ENCODE measurements around the gene ERI3.

Gene ERI3

GRCh38 chr1:44323947-44324346, 31.1 kb downstream of the ERI3 start:
- in situ Hi-C loops (cut with HindIII; ENCODE audit: low pct_unique_long_range_greater_than_20kb, low sequenced_read_pairs), result no loop called here
- DNase-seq (ENCODE audit: low read depth in 1 of 2, low spot score in 1 of 2), result no peak

DNA sequence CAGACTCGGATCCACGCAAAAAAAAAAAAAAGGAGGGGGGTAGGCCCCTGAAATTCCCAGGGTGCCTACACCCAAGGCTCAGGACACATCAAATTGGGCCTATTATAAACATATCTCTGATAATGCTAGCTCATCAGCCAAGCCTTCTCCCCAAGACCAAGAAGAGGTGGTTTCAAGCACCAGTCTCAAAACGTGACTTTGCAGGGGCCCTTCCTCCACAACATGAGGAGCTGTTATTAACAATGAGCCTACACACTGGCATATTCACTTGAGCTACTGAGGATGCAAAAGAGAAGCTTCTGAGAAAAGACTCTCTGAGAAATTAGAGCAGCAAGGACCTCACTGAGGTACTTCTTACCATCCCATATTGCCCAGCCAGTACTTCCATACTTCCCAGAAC, 32.7 kb downstream of the ERI3 start:
- no peak for TF ChIP-seq JUND (IDR thresholded peaks at IDR 0.05; ENCODE audit: low read depth)
- in situ Hi-C loops (cut with HindIII; ENCODE audit: low pct_unique_long_range_greater_than_20kb, low sequenced_read_pairs), result no loop called here
- DNase-seq (ENCODE audit: low read depth in 1 of 2, low spot score in 1 of 2), result no peak

More at GRCh38 chr1:44323947-44324346, 31.1 kb downstream of the ERI3 start:
- TF ChIP-seq JUND (IDR thresholded peaks at IDR 0.05; ENCODE audit: low read depth), result no peak

DNA sequence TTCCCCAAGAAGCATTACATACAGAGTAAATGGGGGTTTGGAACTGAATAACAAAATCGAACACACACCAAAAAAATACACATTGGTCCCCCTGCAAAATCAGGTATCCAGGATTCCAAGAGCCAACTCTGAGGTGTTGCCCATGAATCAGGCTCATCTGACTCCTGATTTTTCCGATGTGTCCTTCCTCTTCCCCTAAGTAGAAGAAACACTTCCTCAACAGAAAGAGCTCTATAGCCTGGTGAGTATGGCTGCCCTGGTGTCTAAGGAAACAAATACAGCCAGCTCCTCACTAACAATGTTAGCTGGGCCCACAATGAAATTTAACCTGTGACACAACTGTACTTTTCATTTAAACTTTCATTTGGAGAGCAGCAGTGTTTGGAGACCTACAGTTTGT, 33.6 kb downstream of the ERI3 start:
- in situ Hi-C loops (cut with HindIII; ENCODE audit: low pct_unique_long_range_greater_than_20kb, low sequenced_read_pairs), result no loop called here
- DNase-seq (ENCODE audit: low read depth in 1 of 2, low spot score in 1 of 2), result no peak
- no peak for TF ChIP-seq JUND (IDR thresholded peaks at IDR 0.05; ENCODE audit: low read depth)

GRCh38 chr1:44318097-44319088, 36.7 kb downstream of the ERI3 start:
- DNase-seq (ENCODE audit: low read depth in 1 of 2, low spot score in 1 of 2), result peak; percentile 22 to 42
- in situ Hi-C loops (cut with HindIII; ENCODE audit: low pct_unique_long_range_greater_than_20kb, low sequenced_read_pairs), result no loop called here
- TF ChIP-seq JUND (IDR thresholded peaks at IDR 0.05; ENCODE audit: low read depth), result no peak

GRCh38 chr1:44316231-44316759, 38.8 kb downstream of the ERI3 start:
- in situ Hi-C loops (cut with HindIII; ENCODE audit: low pct_unique_long_range_greater_than_20kb, low sequenced_read_pairs), result no loop called here
- DNase-seq (ENCODE audit: low read depth in 1 of 2, low spot score in 1 of 2), result no peak
- no peak for TF ChIP-seq JUND (IDR thresholded peaks at IDR 0.05; ENCODE audit: low read depth)

- TF ChIP-seq JUND (IDR thresholded peaks at IDR 0.05; ENCODE audit: low read depth), result no peak
- no peak for DNase-seq (ENCODE audit: low read depth in 1 of 2, low spot score in 1 of 2)
- in situ Hi-C loops (cut with HindIII; ENCODE audit: low pct_unique_long_range_greater_than_20kb, low sequenced_read_pairs), result no loop called here
These were observed 39.5 kb downstream of the ERI3 start for GRCh38 chr1:44315521-44315920.

- no peak for TF ChIP-seq JUND (IDR thresholded peaks at IDR 0.05; ENCODE audit: low read depth)
- DNase-seq (ENCODE audit: low read depth in 1 of 2, low spot score in 1 of 2), result no peak
- in situ Hi-C loops (cut with HindIII; ENCODE audit: low pct_unique_long_range_greater_than_20kb, low sequenced_read_pairs), result no loop called here
These were observed 40.6 kb downstream of the ERI3 start for GRCh38 chr1:44314452-44314851.

DNA sequence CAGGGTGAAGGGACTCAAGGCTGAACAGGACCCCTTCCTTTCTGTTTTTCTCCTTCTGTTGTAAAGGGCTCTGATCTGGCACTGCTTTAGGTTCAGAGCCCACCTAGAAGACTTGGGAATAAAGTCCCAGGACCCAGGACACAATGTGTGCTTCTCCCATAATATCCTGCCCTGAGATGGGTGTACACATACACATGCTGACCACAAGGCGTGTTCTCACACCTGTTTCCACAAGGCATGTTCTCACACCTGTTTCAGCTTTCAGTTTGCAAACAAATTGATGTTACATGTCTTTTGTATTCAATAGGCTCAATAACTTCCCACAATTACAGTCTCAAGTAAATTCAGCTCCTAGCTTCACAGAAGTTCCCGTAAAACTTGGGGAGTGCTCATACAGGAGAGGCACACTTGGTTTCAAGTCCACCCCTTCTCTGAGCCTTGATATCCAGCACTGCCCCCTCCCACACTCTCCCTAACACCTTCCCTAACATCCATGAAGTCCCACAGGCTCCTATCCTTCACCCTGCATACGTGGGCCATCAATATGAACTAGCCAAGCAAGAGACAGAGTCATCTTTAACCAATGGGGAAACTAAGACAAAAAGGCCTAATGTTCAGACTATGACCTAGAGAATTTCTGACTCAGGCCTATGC, 41.7 kb downstream of the ERI3 start:
- DNase-seq (ENCODE audit: low read depth in 1 of 2, low spot score in 1 of 2), result no peak
- in situ Hi-C loops (cut with HindIII; ENCODE audit: low pct_unique_long_range_greater_than_20kb, low sequenced_read_pairs), result no loop called here
- no peak for TF ChIP-seq JUND (IDR thresholded peaks at IDR 0.05; ENCODE audit: low read depth)

DNA sequence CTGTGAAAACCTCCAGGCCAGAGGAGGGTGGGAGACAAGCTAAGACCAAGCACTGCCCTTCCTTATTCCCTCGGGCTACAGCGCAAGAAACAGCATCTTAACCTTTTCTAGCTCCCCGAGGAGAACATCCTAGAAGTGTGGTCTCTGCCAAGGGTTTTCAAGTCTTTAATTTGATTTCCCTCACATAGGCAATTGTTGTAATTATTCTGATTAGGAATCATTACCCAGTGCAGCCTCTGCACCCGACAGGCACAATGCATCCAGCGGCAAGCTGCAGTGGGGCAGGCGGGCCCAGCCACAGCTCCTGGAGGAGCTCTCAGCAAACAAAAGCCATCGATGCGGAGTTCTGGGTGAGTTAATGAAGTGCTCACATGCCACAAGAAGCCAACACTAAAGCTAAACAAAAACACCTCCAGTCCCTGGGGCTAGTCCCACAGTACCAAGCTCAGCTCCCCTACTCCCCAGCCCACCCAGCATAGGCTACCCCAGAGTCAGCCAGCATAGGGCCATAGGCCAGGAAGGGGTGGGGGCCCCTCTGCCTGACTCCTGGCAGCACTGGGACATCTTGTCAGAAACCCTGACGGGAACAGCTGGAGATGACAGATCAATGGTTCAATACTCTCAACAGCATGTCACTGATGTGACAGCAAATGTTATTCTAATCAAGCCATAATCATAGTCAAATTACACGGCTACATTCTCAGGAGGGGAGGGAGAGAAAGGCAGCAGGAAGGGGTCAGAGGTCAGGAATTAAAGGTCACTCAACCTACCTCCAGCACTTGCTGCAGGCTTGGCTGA, 42.5 kb downstream of the ERI3 start:
- DNase-seq (ENCODE audit: low read depth in 1 of 2, low spot score in 1 of 2), result no peak
- in situ Hi-C loops (cut with HindIII; ENCODE audit: low pct_unique_long_range_greater_than_20kb, low sequenced_read_pairs), result no loop called here
- TF ChIP-seq JUND (IDR thresholded peaks at IDR 0.05; ENCODE audit: low read depth), result no peak

GRCh38 chr1:44310006-44310405, 45.1 kb downstream of the ERI3 start:
- in situ Hi-C loops (cut with HindIII; ENCODE audit: low pct_unique_long_range_greater_than_20kb, low sequenced_read_pairs), result no loop called here
- no peak for DNase-seq (ENCODE audit: low read depth in 1 of 2, low spot score in 1 of 2)
- TF ChIP-seq JUND (IDR thresholded peaks at IDR 0.05; ENCODE audit: low read depth), result no peak

DNA sequence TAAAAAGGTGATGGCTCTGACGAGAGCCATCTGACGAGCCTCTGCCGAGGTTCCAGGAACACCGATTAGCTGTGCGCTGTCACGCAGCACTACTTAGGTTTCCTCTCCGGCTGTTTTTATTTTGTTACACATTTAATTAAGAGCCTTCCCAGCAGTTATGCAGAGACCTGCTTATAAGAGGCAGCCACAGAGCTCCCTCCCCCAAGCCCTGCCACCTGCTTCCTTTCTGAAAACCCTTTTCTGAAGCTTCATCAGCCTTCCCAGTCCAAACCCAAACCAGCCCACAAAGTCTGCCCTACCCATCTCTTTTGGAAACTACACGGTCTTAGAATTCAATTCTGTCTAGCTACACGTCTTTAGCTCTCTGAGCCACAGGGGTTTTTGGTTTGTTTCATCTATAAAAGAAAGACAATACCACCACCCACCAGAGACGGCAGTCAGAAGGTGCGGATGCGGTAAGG, 49.1 kb downstream of the ERI3 start:
- in situ Hi-C loops (cut with HindIII; ENCODE audit: low pct_unique_long_range_greater_than_20kb, low sequenced_read_pairs), result no loop called here
- no peak for DNase-seq (ENCODE audit: low read depth in 1 of 2, low spot score in 1 of 2)
- TF ChIP-seq JUND (IDR thresholded peaks at IDR 0.05; ENCODE audit: low read depth), result no peak

- DNase-seq (ENCODE audit: low read depth in 1 of 2, low spot score in 1 of 2), result no peak
- in situ Hi-C loops (cut with HindIII; ENCODE audit: low pct_unique_long_range_greater_than_20kb, low sequenced_read_pairs), result no loop called here
- TF ChIP-seq JUND (IDR thresholded peaks at IDR 0.05; ENCODE audit: low read depth), result no peak
These were observed 51.5 kb downstream of the ERI3 start for GRCh38 chr1:44303532-44303931.

All from T47D (cell line).